CD4-positive, alpha-beta T cell (primary cell): ENCODE data around the gene DUXA. TPM values are rescaled to one million over a fixed set of nuclear protein-coding genes. Genes with fewer than 3 reads are reported as not detected.

Experiments
- ATAC-seq: fragments of 200-7000 bp; cut with Tn5 transposase; one replicate; pipeline ENCODE4 v1.10.0; 2022; ENCODE audit warnings: mild to moderate bottlenecking; ENCODE audit not compliant: poor library complexity
- CTCF ChIA-PET: fragments of 350-600 bp; sonication (Branson Sonifier 250); formaldehyde crosslinking; loops from one replicate; lab custom pipeline; 2021; ENCODE audit warnings: antibody characterized with exemption, inconsistent platforms; lab: Charles Lee
- POLR2A ChIA-PET: fragments of 350-600 bp; sonication (Branson Sonifier 250); formaldehyde crosslinking; loops from one replicate; lab custom pipeline; 2021; ENCODE audit warnings: antibody characterized with exemption, inconsistent platforms; lab: Charles Lee
- DNase-seq, 14 experiments: peaks; one replicate each; pipeline ENCODE4 v3.0.0-alpha.2; 2013 to 2020; ENCODE audit warnings: mixed read lengths in 2 of 14
- H3K27ac ChIP-seq, 2 donors: one replicate each; pipeline versions ENCODE4 v1.5.1 to v1.7.0; 2013; ENCODE audit warnings: low read length in 2 of 2, low read depth in 1 of 2, mild to moderate bottlenecking in 1 of 2
- H3K27me3 ChIP-seq, 2 experiments: 1 replicate in 1 of 2; 2 replicates in 1 of 2; pipeline versions ENCODE4 v1.6.1 to v1.7.0; 2013; ENCODE audit warnings: low read length in 2 of 2, control low read depth in 1 of 2, mild to moderate bottlenecking in 1 of 2, moderate library complexity in 1 of 2; ENCODE audit not compliant: insufficient read depth in 2 of 2, control insufficient read depth in 1 of 2
- H3K36me3 ChIP-seq: one replicate; pipeline ENCODE4 v1.6.1; 2013; ENCODE audit warnings: low read length, control low read depth; ENCODE audit not compliant: insufficient read depth
- H3K4me1 ChIP-seq: one replicate; pipeline ENCODE4 v1.6.1; 2013; ENCODE audit warnings: low read length, control low read depth; ENCODE audit not compliant: insufficient read depth
- H3K4me3 ChIP-seq: one replicate; pipeline ENCODE4 v1.5.1; 2013; ENCODE audit warnings: mild to moderate bottlenecking, low read length, moderate library complexity
- H3K9me3 ChIP-seq, 2 experiments: 1 replicate in 1 of 2; 2 replicates in 1 of 2; pipeline versions ENCODE4 v1.6.1 to v1.7.0; 2013; ENCODE audit warnings: low read length in 2 of 2, mild to moderate bottlenecking in 2 of 2, control low read depth in 1 of 2, moderate library complexity in 1 of 2; ENCODE audit not compliant: control insufficient read depth in 1 of 2, insufficient read depth in 1 of 2
- H3K27ac Mint-ChIP-seq: one replicate; pipeline ENCODE4 v1.8.0; 2020; ENCODE audit warnings: mixed read lengths
- H3K27me3 Mint-ChIP-seq: one replicate; pipeline ENCODE4 v1.8.0; 2021; ENCODE audit warnings: mixed read lengths
- H3K36me3 Mint-ChIP-seq: one replicate; pipeline ENCODE4 v1.8.0; 2021; ENCODE audit warnings: low read depth, mixed read lengths
- H3K4me1 Mint-ChIP-seq: one replicate; pipeline ENCODE4 v1.8.0; 2021; ENCODE audit warnings: low read depth, mixed read lengths
- H3K4me3 Mint-ChIP-seq: one replicate; pipeline ENCODE4 v1.8.0; 2020; ENCODE audit warnings: mild to moderate bottlenecking, mixed read lengths
- H3K9me3 Mint-ChIP-seq: one replicate; pipeline ENCODE4 v1.8.0; 2020; ENCODE audit warnings: mixed read lengths
- CTCF ChIP-seq: fragments of 200-600 bp; IDR thresholded peaks from one replicate; pipeline ENCODE4 v1.8.0; 2022; ENCODE audit warnings: antibody characterized with exemption, mild to moderate bottlenecking
- intact Hi-C, 2 experiments: fragments of 100-400 bp; cut with DNase I in 1 of 2; cut with micrococcal nuclease in 1 of 2; formaldehyde crosslinking; loops; one replicate each; pipeline versions ENCODE4 v1.15.1 to v1.9.0; 2023 to 2025; cut with DNase I, micrococcal nuclease
- total RNA-seq, 174 experiments: library from RNA in 2 of 174; stranded (reverse) in 2 of 174; gene quantifications; one replicate each; pipeline ENCODE4 v1.2.3 and lab custom pipeline; 2021 to 2026

DUXA gene
- total RNA-seq, 2 experiments from 2014 or later: not detected

- Mint-ChIP-seq H3K9me3 (peaks cover 22% of the 10 kb centered on the region), H3K4me1 (peaks cover 41% of the 10 kb centered on the region), H3K27me3 (peaks cover 13% of the 10 kb centered on the region), H3K4me3 (peak within 1 kb of the TSS; percentile 97), H3K27ac (peak within 1 kb of the TSS; percentile 98), H3K36me3 (peaks cover 70% of the 10 kb centered on the region)
- H3K36me3 ChIP-seq: peaks cover 34% of the 10 kb centered on the region
- ChIA-PET POLR2A (interaction anchor here (0.5 to 1.9 kb wide), 14 partner anchors 9 to 1113 kb away, joined by 3 to 6 read pairs (median 4); partner anchors contain the start of genes ERVK3-1, ZNF274, ZNF304 and ZNF419), CTCF (no interaction called here)
- H3K9me3 ChIP-seq: peaks cover 22 to 37% of the 10 kb centered on the region in 2 experiments
- peaks cover 0 to 4% of the 10 kb centered on the region in 2 experiments for H3K27me3 ChIP-seq
- intact Hi-C loops: loop anchor here (1.0 to 2.0 kb wide), 2 partner anchors 49 kb away; partner anchors contain the start of gene ZNF805 (in 2 of the 2)
- peak; percentile 93 for ATAC-seq
- peak within 1 kb of the TSS; percentile 91 for H3K4me3 ChIP-seq
- no peak for TF ChIP-seq CTCF
- DNase-seq: peak; percentile 84 to 93 (median 87)
- H3K4me1 ChIP-seq: peaks cover 27% of the 10 kb centered on the region
- H3K27ac ChIP-seq: peak within 1 kb of the TSS; percentile 70 to 89
Measured at GRCh38 chr19:57191141-57192076, 24.1 kb upstream of the DUXA start, which contains the start of gene ZNF264. Gene ZNF264, plus strand, starts transcription at chr19:57191500. Its CDS starts 414 bp downstream, at chr19:57191914.

GRCh38 chr19:57190301-57190700 lies 23.0 kb upstream of the DUXA start:
- Histone ChIP-seq H3K36me3 (peaks cover 24% of the 10 kb centered on the region), H3K27me3 (peaks cover 0 to 5% of the 10 kb centered on the region in 2 experiments), H3K4me3 (no peak overlapping the region), H3K9me3 (peaks cover 22 to 43% of the 10 kb centered on the region in 2 experiments), H3K4me1 (peaks cover 27% of the 10 kb centered on the region), H3K27ac (no peak overlapping the region)
- peaks cover 16% of the 10 kb centered on the region for H3K27me3 Mint-ChIP-seq
- ATAC-seq (no peak), DNase-seq (no peak)
- intact Hi-C loops: loop anchor here in 1 of 2 experiments (2.0 kb wide), 1 partner anchor 50 kb away; the partner anchor contains the start of gene ZNF805
- H3K36me3 Mint-ChIP-seq: peaks cover 62% of the 10 kb centered on the region
- peak overlapping the region; percentile 97 for H3K4me3 Mint-ChIP-seq
- peaks cover 36% of the 10 kb centered on the region for H3K4me1 Mint-ChIP-seq
- H3K9me3 Mint-ChIP-seq: peaks cover 18% of the 10 kb centered on the region
- no peak for TF ChIP-seq CTCF
- POLR2A ChIA-PET: interaction anchor here (0.9 to 1.9 kb wide), 5 partner anchors 14 to 1114 kb away, joined by 3 to 6 read pairs (median 4); partner anchors contain the start of genes ERVK3-1, ZNF274, ZNF304 and ZNF805
- peak overlapping the region; percentile 98 for H3K27ac Mint-ChIP-seq
- CTCF ChIA-PET: no interaction called here

- H3K9me3 Mint-ChIP-seq: peaks cover 29% of the 10 kb centered on the region
- peak overlapping the region; percentile 46 for H3K4me3 ChIP-seq
- peaks cover 12% of the 10 kb centered on the region for H3K4me1 ChIP-seq
- ChIA-PET CTCF (no interaction called here), POLR2A (no interaction called here)
- peak overlapping the region; percentile 78 for H3K4me3 Mint-ChIP-seq
- H3K36me3 ChIP-seq: no peaks in the 10 kb centered on the region
- peaks cover 39% of the 10 kb centered on the region for H3K36me3 Mint-ChIP-seq
- DNase-seq (peak in 10 of 14 experiments; percentile 11 to 66 (median 34)), ATAC-seq (peak; percentile 73)
- H3K27ac Mint-ChIP-seq: peak overlapping the region; percentile 27
- intact Hi-C loops: no loop called here
- H3K4me1 Mint-ChIP-seq: peaks cover 14% of the 10 kb centered on the region
- H3K9me3 ChIP-seq: peaks cover 19 to 32% of the 10 kb centered on the region in 2 experiments
- peaks cover 36% of the 10 kb centered on the region for H3K27me3 Mint-ChIP-seq
- H3K27ac ChIP-seq: no peak overlapping the region
- peaks cover 4 to 12% of the 10 kb centered on the region in 2 experiments for H3K27me3 ChIP-seq
- no peak for TF ChIP-seq CTCF
Measured at GRCh38 chr19:57171551-57172081, 4.3 kb upstream of the DUXA start.
